HG03558 (cell line): ENCODE data around the gene PAMR1.
"Not testable (repeated sequence)": the region's sequence is repeated elsewhere in the genome, so short reads cannot be mapped to it uniquely, and the experiment has no call there.

Experiments used
- ATAC-seq: cut with Tn5 transposase; IDR thresholded peaks from one replicate; pipeline ENCODE4 v1.9.1; 2021; ENCODE audit warnings: moderate number of reproducible peaks; ENCODE audit not compliant: unreplicated experiment; ENCODE audit errors: extremely low read depth

PAMR1 gene

DNA sequence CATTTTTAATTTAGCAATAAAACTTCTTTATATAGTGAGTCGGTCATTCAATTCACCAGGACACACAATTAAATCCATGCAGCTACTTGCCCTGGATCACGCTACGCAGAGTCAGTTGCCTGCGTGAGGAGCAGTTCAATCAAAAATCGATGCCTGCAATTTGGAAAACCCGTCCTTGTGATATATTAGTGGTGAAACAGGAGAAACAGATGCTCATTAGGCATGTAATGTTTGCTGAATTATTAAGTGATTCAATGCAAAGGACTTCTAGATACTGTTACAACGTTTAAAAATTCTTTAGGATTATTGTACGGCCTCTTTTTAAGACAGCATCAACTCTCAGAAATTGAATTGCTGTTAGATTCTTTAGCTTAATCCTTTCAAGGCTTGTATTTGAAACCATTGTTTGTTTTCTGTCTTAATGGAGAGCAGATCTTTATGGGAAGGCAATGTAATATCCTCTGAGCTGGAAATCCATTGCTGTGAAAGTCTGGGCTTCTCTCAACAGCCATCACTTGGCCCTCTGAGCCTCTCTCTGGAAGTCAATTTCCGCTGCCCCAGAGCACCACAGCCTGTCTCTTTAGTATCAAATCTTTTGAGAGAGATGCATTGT is 20.1 kb upstream of the PAMR1 start:
- no peak for ATAC-seq

DNA sequence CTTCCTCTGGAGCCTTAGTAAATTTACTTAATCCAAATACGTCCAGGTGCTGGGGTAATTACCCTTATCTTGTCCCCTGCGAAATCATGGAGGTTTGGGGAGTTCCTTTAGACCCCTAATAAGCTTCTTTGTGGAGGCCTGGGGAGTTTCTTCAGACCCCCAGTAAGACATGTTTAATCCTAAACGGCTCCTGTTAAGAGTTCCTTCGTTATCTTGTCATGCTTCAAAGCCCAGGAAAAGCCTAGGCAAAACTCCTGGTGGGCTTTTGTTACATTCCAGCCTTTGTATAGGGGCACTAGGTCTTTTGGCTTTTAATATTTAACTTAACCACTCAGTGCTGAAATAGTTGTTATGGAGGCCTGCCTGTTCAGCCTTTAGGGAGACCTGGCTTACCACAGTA is 18.1 kb upstream of the PAMR1 start:
- no peak for ATAC-seq

DNA sequence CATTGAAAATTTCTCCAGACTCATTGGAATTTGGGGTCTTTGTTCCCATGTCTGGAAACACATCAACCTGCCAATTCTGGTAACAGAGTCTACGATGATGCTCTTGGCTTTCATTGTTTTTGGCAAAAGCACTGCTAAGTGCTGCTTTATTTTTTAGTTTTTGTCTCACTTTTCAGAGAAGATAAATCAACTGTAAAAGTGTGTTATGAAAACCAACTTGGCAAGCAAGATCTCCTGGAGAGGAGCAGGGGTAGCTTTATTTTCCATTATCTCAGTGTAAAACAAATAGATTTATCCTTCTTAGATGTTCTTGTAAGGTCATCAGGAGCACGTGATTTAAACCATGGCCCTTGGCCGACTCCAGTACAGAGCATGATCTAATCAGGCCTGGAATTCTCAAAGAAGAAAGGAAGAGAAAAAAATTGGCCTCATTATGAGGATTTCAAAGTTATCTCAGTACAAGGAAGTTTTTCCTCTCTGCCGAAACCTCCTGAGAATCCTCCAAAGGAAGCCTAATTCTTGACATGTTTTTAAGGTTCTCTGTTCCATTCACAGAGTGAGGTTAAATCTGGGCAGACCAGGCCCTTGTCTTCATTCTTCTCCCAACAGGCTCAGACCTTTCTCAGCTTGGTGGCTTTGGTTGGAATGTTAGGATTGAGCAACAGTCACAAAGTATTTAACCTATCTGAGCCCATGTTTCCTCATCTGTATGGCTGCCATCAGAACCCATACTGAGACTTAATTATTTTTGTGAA is 16.4 kb upstream of the PAMR1 start:
- ATAC-seq, result no peak

DNA sequence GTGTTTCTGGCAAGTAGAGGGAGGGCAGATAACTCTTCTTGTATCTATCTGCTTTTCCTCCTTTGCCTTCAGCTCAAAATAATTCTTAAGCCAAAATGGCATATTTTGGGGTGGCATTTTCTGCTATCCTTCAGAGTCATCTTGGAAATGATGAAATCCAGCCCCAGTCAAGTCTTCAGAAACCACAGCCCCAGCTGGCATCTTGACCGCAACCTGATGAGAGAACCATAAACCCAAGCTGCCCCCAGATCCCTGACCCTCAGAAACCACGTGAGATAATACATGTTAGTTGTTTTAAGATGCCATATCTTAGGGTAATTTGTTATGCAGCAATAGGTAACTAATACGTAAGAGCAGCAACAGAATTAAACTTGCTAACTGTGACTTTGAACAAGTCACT is 15.1 kb upstream of the PAMR1 start:
- no peak for ATAC-seq

DNA sequence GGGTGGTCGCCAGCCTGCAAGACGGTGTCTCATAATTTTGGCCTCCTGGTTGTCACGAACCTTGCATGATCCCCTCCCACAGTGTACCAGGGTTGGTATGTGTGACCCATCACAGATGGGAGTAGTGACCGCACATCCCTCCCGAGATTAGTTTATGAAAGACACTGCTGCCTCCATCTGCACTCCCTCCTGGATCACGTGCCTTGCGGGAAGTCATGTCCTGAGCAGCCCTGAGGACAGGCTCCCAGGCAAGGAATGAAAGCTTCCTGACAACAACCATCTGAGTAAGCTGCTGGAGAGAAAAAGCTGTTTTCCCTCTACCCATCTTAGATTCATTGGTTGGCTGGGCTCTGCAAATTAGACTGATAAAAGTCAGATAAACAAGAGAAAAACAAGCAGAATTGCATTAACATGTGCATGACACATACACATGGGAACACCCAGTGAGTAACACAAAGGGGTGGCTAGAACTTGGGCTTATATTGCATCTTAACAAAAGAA is 14.4 kb upstream of the PAMR1 start:
- ATAC-seq, result no peak

DNA sequence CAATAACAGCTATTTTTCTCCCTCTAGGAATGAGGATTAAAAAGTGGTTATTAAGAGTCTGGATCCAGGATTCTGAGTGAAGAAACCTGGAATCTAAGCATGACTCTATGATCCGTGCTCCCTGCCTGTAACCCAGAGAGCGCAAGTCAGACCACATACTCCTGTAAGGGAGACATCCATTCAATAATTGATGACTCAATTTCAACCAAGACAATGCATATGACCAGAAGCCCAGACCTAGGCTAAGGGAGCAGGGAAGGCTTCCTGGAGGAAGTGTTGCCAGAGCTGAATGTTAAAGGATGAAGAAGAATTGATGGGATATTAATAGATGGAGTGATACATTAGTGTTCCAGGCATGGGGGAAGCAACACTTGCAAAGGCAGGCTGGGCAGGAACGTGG is 13.8 kb upstream of the PAMR1 start:
- no peak for ATAC-seq

DNA sequence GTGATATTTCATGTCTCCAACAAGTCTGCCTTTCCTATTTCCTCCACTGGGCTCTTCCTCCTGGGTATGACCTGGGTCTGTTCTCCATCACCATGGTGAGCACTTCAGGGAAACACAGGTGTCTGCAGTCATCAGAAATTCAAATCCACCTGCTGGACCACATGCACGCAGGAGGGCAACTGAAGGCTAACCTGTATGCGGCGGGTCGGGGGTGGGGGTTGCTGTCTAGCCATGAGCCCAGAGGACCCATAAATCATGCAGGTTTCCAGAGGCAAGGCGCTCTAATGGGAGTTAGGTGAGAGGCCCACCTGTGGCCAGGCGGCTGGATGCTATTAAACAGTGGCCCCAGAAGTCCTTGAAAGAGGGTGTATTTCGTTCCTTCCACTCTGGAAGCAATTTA is 11.1 kb upstream of the PAMR1 start:
- ATAC-seq, result no peak

DNA sequence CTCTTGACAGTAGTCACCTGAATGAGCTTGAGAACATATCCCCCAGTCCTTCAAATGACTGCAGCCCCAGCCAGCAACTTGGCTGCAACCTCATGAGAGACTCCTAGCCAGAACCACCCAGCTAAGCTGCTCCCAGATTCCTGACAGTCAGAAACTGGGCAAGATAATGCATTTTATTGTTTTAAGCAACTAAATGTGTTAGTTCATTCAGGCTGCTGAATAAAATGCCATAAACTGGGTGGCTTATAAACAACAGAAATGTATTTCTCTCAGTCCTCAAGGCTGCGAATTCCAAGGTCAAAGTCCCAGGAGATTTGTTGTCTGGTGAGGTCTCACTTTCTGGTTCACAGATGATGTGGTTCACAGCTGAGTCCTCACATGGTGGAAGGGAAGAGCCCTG is 5.8 kb upstream of the PAMR1 start:
- ATAC-seq, result no peak

DNA sequence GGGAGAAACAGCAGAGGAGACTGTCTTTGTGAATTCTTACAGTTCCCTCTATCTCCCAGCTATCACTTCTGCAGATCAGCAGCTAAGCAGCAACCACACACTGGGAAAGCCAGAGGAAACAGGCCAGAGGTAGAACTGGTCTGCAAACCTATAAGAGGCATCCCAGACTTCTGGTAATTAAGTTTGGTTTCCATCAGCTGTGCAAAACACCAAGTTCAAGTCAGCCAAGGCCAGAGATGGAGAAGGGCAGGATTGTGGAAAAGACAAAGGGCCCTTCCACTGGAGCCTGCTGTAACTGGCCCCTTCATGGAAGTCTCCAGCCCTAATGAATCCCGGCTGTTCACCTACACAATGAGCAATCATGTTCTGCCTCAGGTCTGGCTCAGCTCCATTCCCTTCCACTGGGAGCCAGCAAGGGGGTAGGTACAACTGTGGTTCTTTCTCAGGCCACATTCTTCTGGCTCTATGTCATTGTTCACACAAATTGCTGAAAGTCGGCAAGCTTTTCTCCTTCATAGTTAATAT is 4.6 kb upstream of the PAMR1 start:
- no peak for ATAC-seq

DNA sequence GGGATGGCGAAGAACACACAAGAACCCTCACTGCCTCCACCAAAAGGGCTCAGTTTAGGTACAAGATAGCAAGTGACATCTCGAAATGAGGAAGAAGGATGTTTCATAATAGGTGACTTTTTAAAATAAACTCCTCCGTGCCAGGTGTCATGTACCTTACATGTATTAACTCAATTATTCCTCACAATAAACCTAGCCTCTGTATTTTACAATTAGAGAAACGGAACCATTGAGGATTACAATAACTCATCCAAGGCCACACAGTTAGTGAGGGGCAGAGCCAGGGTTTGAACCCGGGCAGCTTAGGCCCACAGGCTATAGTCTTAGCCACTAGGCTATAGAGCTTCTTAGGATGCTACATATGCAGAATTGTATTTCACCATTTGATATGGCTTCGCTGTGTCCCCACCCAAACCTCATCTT is 965 bp upstream of the PAMR1 start:
- no peak for ATAC-seq

DNA sequence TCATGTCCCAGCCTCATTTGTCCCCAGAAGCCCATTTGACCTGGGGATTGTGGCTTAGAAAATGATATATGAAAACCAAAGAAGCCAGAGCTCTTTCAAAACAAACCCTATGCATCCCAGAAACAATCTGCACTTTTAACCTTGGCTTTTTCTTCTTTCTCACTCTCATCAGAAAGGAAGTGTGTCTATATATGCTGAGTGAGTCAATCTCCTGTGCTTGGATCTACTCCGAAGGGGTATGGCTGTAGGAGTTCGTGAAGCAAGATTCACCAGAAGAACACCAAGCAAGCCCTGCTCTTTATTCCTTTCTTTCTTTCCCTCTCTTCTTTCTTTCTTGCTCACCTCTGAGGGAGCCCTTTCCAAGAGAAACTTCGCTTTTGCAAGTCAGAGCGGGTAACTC is 636 bp downstream of the PAMR1 start:
- ATAC-seq, result no peak

DNA sequence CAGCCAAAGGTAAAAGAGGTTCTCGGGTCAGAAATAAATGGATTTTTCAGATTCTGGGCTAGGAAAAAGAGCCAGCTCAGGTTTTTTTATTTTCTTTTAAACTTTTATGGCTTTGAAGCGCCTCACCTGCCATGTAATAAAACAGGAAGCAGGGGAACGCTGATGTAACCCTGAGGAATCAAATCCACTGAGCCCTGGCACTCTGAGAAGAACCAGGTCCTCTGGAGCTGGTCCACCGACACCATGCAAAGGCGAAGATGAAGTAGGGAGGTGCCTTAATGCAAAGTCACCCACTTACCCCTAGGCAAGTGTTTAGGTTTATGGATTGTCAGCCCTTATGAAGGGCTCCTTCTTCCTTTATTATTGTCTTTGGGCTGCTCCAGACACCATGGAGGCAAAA is 1.6 kb downstream of the PAMR1 start:
- ATAC-seq, result no peak

DNA sequence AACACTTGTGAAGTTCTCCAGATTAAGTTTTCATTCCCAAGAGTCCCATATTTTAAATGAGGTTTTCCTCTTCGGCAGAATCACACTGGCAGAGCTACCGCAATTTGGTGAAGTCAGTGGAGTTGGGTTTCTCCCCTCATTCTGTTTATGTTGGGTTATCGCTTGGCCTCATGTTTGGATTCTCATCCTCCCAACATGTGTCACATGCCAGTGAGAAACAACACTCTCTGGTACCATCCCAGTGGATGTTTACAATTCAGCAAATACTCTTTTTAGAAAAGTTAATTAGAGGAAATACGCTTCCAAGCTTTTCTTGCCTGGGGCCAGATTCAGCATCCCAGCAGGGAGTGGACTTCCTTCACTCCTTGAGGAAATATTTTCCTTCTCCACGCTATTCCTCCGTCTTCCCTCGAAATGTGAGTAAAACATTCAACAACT is 2.1 kb downstream of the PAMR1 start:
- ATAC-seq, result no peak

DNA sequence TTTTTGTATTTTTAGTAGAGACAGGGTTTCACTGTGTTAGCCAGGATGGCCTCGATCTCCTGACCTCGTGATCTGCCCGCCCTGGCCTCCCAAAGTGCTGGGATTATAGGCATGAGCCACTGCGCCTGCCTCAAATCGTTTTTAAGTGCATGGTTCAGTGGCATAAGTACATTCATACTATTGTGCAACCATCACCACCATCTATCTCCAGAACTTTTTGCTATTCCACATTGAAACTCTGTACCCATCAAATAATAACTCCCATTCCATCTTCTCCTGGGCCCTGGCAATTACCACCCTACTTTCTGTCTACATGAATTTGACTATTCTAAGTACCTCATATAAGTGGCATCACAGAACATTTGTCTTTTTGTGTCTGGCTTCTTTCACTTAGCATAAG is 3.3 kb downstream of the PAMR1 start:
- ATAC-seq, result not testable (repeated sequence)

DNA sequence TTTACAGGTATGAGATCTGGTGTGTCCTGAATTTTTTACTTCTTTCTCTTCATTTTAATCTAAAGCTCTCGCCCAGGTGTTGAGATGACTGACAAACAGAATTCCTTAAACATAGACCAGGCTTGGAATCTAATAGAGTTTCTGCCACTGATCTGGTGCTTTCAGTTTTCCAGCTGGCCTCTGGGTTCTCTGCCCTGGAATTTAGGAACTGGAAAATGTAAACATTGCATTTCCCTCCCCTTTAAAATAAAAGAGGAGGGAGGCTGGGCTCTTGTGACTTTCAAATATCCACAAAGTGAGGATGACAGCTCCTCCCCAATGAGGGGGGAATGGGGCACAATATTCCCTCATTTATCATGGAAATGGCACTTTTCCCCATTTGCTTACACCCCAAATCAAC is 5.0 kb downstream of the PAMR1 start:
- no peak for ATAC-seq

DNA sequence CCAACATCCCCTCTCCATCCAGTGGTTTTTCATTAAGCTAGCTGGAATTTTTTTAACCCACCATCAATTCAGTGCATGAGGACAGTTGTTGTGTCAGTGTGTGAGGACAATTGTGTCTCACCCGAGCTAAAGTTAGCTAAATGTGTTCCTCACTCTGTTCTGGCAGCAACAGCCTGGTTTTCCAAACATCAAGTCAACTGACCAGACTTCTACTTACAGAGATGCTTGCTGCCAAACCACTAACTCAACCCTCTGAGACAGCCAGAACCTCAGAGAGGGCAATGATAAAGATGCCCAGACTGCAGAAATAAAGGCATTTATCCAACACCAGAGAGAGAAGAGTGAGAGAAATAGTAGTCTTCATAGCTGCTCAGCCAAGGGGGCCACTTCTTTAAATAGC is 6.7 kb downstream of the PAMR1 start:
- ATAC-seq, result no peak

DNA sequence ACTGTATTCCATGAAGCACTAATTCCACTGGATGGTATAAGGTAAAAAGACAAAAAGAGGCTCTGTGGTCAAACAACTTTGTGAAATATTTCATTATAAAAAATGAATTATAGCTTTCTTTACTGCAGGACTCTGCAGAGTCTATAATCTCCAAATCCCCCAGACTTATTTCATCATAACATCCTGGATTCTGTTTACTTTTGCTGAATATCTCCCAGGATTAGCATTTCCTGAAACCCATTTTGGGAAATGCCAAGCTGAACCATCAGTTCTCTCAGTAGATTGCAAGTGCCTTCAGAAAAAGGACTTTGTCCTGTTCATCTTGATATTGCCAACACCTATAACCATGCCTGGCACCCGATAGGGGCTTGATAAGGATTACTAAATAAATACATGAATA is 7.9 kb downstream of the PAMR1 start:
- ATAC-seq, result no peak

DNA sequence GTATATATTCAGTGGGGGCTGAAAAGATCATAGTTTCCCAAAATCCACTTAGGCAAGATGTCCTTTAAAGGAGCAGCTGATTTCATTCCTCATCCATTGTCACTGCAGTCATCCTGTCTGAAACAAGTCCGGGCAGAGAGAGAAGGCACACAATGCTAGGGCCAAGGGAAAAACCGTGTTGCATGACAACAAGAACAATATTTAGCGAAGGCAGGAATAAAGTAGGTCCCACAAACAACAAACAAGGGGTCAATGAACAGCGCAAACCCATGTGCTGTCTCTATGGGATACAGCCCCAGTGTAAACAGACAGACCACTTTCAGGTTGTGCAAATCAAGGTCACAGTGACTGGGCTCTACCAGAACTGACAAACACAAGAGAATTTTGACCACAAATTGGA is 9.0 kb downstream of the PAMR1 start:
- no peak for ATAC-seq

DNA sequence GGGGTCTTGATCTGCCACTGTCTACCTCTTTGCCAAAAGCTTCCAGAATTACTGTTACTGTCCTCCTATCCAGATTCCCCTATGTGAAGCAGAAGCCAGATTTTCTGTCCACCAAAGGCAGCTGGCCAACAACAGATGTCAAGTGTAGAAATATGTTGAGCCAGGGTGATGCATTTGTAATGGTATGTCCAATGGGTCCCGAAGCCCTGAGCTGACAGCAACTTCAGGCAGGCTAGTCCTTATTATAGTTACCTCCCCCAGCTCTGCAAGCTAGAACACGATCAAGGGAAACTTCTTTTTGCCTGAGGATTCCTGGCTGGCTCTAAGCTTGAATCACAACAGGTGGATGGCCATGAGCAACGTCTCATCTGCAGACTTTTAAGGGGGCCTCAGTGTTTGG is 10.2 kb downstream of the PAMR1 start:
- no peak for ATAC-seq

DNA sequence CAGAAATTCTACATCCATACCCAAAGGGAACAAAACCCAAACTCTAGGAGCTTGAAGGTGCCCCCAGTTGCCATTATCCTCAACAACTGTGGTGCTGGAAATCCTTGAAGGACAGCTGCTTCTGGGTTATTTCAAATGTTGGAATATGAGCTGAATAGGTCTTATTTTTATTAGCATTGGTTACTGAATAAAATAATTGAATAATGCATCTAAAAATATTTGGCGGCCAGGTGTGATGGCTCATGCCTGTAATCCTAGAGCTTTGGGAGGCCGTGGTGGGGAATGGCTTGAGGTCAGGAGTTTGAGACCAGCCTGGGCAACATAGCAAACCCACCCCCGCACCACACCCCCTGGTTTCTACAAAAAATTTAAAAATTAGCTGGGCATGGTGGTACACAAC is 10.9 kb downstream of the PAMR1 start:
- no peak for ATAC-seq

DNA sequence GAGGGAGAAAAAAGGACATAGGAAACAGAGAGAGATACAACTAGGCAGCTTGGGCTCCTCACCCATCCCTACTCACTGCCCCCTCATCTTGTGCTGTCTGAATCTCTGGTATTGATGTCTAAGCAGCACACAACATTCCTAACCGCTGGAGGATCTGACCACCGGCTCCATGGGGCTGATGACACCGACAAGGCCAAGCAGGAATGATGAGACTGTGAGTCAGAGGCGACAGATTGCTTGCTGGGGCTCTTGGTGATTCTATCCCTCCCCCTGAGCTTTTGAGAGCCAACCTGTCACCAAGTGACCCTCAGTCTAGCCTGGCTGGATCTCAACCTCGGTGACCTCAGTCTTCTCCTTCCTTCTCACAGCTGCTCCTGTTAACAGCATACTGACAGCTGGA is 13.8 kb downstream of the PAMR1 start:
- ATAC-seq, result no peak

DNA sequence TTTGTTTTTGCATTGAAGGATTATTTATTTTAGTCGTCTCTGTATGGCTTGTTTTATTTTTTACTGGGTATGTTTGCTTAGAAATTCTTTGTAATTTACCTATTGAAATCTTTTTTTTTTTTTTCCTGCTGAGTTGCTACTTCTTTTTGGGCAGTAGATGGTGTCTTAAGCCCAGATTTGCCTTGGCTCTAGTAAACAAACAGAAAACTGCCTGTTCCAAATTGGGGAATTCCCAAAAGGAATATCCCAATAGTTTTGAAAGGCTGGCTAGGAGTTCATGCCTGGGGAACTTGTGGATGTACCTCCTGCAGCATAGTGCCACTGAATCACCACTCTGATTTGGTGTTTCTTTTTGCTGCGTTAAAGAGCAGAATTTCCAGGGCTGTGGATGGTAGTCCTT is 17.7 kb downstream of the PAMR1 start:
- ATAC-seq, result no peak
